Measurements from ENCODE around the gene GLB1L3. TPM values are rescaled to one million over a fixed set of nuclear protein-coding genes. Genes with fewer than 3 reads are reported as not detected.

GLB1L3 gene
- total and polyA plus RNA-seq, 2 of the 4 experiments (the other 2 are of a cell fraction): not detected

GRCh38 chr11:134253188-134253993 lies 22.8 kb upstream of the GLB1L3 start, which contains the start of the genes ACAD8 and THYN1:
TSS of gene ACAD8 (plus strand) at chr11:134253568. CDS start at chr11:134253601, 33 bp downstream.
TSS of gene THYN1 (minus strand) at chr11:134253352. CDS start at chr11:134252882, 470 bp downstream.
- Histone ChIP-seq H3K56ac (ENCODE audit: extremely low read depth, insufficient read depth, low read length) (peak within 1 kb of the TSS; percentile 70; the same call in 1 of the 2 replicates), H3K27ac (ENCODE audit: insufficient read depth, low read length) (peak within 1 kb of the TSS; percentile 41), H3K36me3 (ENCODE audit: control insufficient read depth, insufficient read depth, low read length) (peaks cover 16% of the 10 kb centered on the region), H3K14ac (replicated peaks; ENCODE audit: low read depth, low read length) (peak within 1 kb of the TSS; percentile 57), H4K20me1 (ENCODE audit: insufficient read depth, low read length) (no peaks in the 10 kb centered on the region; the same call in 1 of the 2 replicates), H2BK120ac (ENCODE audit: low read depth, low read length) (no peak within 1 kb of the TSS), H3K4me2 (ENCODE audit: low read depth, low read length) (peak within 1 kb of the TSS; percentile 62), H2AFZ (replicated peaks; ENCODE audit: low read length, poor library complexity) (peak within 1 kb of the TSS; percentile 96), H3K4me3 (ENCODE audit: insufficient read depth, low read depth, low read length) (peak within 1 kb of the TSS; percentile 61), H3K79me1 (ENCODE audit: low read depth in 1 of 2, low read length in 2 of 2) (peaks cover 11 to 28% of the 10 kb centered on the region in 2 experiments), H3K9me3 (ENCODE audit: control insufficient read depth, insufficient read depth, low read length) (no peaks in the 10 kb centered on the region), H3K4ac (ENCODE audit: low read depth, low read length) (peak within 1 kb of the TSS; percentile 44), H2AK5ac (ENCODE audit: low read depth, low read length) (no peak within 1 kb of the TSS), H3K27me3 (ENCODE audit: control insufficient read depth, insufficient read depth, low read length) (no peaks in the 10 kb centered on the region), H3K9me1 (ENCODE audit: insufficient read depth, low read length) (no peaks in the 10 kb centered on the region; the same call in 1 of the 2 replicates), H3K4me1 (ENCODE audit: control insufficient read depth, insufficient read depth, low read length) (no peaks in the 10 kb centered on the region; the same call in 1 of the 2 replicates), H4K91ac (ENCODE audit: insufficient read depth, low read depth, low read length) (peak within 1 kb of the TSS; percentile 2; the same call in 1 of the 2 replicates), H3K23ac (ENCODE audit: low read depth, low read length) (peak within 1 kb of the TSS; percentile 86), H4K5ac (ENCODE audit: low read depth, low read length) (peak within 1 kb of the TSS; percentile 44), H3K18ac (ENCODE audit: low read depth, low read length) (peak within 1 kb of the TSS; percentile 23; the same call in 1 of the 2 replicates), H2AK9ac (replicated peaks; ENCODE audit: low read depth, low read length, poor library complexity) (peak within 1 kb of the TSS; percentile 83), H2BK20ac (ENCODE audit: low read depth, low read length) (no peak within 1 kb of the TSS), H4K8ac (ENCODE audit: low read depth in 2 of 2, low read length in 2 of 2) (peak within 1 kb of the TSS; percentile 54 to 76; a peak in 3 of 4 replicates), H2BK5ac (ENCODE audit: low read depth, low read length, poor library complexity, severe bottlenecking) (peak within 1 kb of the TSS; percentile 63), H2BK15ac (ENCODE audit: low read depth, low read length) (no peak within 1 kb of the TSS), H3K9ac (ENCODE audit: low read depth, low read length) (peak within 1 kb of the TSS; percentile 66)
- POLR2A ChIA-PET (ENCODE audit: unreplicated experiment): no interaction called here
- ATAC-seq (ENCODE audit: low read depth): peak; percentile 99
- in situ Hi-C loops (cut with MboI; ENCODE audit: low sequenced_read_pairs) (loop anchor here (10.0 kb wide), 1 partner anchor 209 kb away; no protein-coding TSS in a partner anchor), dilution Hi-C loops (cut with HindIII; ENCODE audit: low sequenced_read_pairs, unreplicated experiment) (no loop called here), intact Hi-C loops (cut with micrococcal nuclease) (loop anchor here (1.0 to 10.0 kb wide), 3 partner anchors 29 to 209 kb away; partner anchors contain the start of gene VPS26B)
- CTCF ChIA-PET: interaction anchor here (0.6 to 1.2 kb wide), 2 partner anchors 9 to 48 kb away, joined by 4 to 7 read pairs; no protein-coding TSS in a partner anchor
- BruUV-seq (replicated peaks): no TSS peak
- peak; percentile 95 for DNase-seq
- 0% methylated on average over 39 of the region's 70 CpGs; no CpG with 5 or more reads in 1 of the 2 experiments for WGBS, 2 experiments (ENCODE audit: extremely low coverage in 2 of 2, insufficient read length in 1 of 2)
- no peak for TF ChIP-seq NFE2L2 (IDR thresholded peaks at IDR 0.05; ENCODE audit: low read depth, low read length)
- no peak for TF ChIP-seq RAD21 (IDR thresholded peaks at IDR 0.05; ENCODE audit: low read length)
- TF ChIP-seq ELK1 (IDR thresholded peaks at IDR 0.05; ENCODE audit: borderline replicate concordance, low read depth, low read length): 0 out of 2 replicates have a peak, but pooled peaks have one; percentile 11
- no peak for TF ChIP-seq FOS (IDR thresholded peaks at IDR 0.05; ENCODE audit: low read depth, low read length)
- no peak for TF ChIP-seq CEBPB (IDR thresholded peaks at IDR 0.05; ENCODE audit: low read depth, low read length)
- no peak for TF ChIP-seq MAFK (IDR thresholded peaks at IDR 0.05; ENCODE audit: low read depth, low read length)
- no peak for TF ChIP-seq CTCF (conservative IDR thresholded peaks at IDR 0.05; ENCODE audit: low read depth, low read length)
- TF ChIP-seq POLR2A (IDR thresholded peaks at IDR 0.05; ENCODE audit: low read depth, low read length): 0 out of 2 replicates have a peak, but pooled peaks have one; percentile 22
- TF ChIP-seq RCOR1 (IDR thresholded peaks at IDR 0.05; ENCODE audit: insufficient replicate concordance, low read length): no peak
- TF ChIP-seq RFX5 (IDR thresholded peaks at IDR 0.05; ENCODE audit: low read depth, low read length): no peak
- TF ChIP-seq USF2 (IDR thresholded peaks at IDR 0.05; ENCODE audit: low read depth, low read length): no peak
- peak; percentile 38; the same call in 1 of the 2 replicates for TF ChIP-seq MXI1 (IDR thresholded peaks at IDR 0.05; ENCODE audit: borderline replicate concordance, low read depth, low read length)
- no peak for TF ChIP-seq CHD1 (IDR thresholded peaks at IDR 0.05; ENCODE audit: low read depth, low read length)

Data from IMR-90 (cell line).